GM15510 (cell line): Measurements from ENCODE around the gene CSNK1G1.
A peak's percentile ranks its signal among the peaks of the same experiment; 100 is the strongest.

ENCODE experiments used
- POLR2A ChIP-seq: IDR thresholded peaks from 3 replicates; pipeline ENCODE4 v1.6.1; 2011; ENCODE audit warnings: borderline replicate concordance; ENCODE audit not compliant: insufficient read length; ENCODE audit errors: extremely low read depth

Gene CSNK1G1

GRCh38 chr15:64355944-64356709 lies at the start of gene CSNK1G1:
TSS of gene CSNK1G1 (minus strand) at chr15:64356173. CDS start at chr15:64300499, 55,674 bp downstream.
- peak; percentile 43 for TF ChIP-seq POLR2A

DNA sequence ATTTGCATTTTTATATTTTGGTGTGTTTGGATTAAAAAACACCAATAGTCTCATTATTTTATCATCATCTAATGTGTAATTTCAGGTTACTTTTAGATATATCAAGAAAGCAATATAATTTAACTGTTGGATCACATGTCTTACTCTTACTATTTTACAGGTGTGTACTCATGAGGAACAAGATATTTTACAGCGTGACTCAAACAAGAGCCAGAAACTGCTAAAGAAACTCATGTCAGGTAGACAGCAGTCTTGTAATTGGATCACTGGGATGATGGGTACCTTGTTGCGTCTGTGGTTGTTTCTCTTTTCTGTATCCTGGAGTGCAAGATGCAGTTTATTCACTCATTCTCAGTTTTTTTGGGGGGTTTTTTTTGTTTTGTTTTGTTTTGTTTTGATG lies 44.6 kb upstream of the CSNK1G1 start:
- no peak for TF ChIP-seq POLR2A

- TF ChIP-seq POLR2A: no peak
Observed at GRCh38 chr15:64398575-64398974, 42.6 kb upstream of the CSNK1G1 start.

DNA sequence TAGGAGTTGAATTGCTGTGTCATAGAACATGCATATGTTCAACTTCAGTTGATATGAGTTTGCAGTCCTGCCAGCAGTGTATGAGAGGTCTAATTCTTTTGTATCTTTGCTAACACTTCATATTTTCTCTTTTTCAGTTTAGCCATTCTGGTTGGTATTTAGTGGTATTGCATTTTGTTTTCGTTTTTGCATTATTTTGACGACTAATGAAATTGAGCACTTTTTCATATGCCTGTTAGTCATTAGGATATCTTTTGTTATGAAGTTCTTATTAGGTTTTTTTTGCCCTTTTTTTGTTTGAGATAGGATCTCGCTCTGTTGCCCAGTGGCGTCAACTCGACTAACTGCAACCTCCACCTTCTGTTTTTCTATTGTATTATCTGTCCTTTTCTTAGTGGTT lies 40.8 kb upstream of the CSNK1G1 start:
- TF ChIP-seq POLR2A: no peak

DNA sequence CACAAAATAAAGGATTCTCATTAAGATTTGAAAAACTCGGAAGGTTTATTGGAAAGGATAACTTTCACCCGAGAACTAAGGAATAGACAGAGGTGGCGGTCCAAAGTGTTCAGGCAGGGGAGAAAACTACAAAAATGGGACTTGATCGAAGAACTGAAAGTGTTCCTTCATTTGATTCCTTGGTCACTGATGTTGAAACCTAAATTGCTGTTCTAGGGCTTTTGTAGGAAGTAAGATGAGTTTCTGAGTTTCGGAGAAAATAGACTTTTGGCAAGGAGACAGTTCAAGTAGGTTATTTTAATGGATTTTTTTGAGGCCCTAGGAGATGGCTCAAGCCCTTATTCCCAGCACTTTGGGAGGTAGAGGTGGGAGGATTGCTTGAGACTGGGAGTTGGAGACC lies 33.1 kb upstream of the CSNK1G1 start:
- no peak for TF ChIP-seq POLR2A

DNA sequence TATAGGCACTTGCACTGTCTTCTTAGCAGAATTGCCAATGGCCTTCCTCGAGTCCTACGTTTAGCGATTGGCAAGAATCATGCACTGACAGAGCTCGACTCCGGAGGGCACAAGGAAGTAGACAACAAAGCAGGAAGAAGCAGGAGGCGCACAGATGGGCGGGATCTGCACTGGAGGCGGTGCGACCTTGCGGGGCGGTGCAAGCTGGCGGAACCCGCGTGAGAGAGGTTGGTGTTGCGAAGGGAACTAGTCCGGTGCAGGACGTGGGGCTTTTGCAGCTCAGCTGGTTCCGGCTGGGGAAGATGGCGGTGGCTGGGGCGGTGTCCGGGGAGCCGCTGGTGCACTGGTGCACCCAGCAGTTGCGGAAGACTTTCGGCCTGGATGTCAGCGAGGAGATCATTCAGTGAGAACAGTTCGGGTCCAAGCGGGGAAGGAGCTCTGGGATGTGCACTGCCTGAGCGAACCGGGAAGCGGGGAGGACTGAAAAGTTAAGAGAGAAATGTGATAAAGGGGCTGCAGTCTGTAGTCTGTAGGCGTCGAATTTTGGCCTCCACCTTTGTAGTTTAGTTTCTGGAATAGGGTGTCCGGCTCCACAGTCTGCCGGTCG lies 31.7 kb upstream of the CSNK1G1 start, which contains the start of gene TRIP4:
TRIP4 (plus strand) TSS at position 275 of the 607 bp plus-strand sequence; CDS start at position 303, 28 bp downstream.
- peak; percentile 85 for TF ChIP-seq POLR2A

- TF ChIP-seq POLR2A: no peak
Observed at GRCh38 chr15:64386291-64386690, 30.3 kb upstream of the CSNK1G1 start.

GRCh38 chr15:64383760-64384159 lies 27.8 kb upstream of the CSNK1G1 start:
- no peak for TF ChIP-seq POLR2A

DNA sequence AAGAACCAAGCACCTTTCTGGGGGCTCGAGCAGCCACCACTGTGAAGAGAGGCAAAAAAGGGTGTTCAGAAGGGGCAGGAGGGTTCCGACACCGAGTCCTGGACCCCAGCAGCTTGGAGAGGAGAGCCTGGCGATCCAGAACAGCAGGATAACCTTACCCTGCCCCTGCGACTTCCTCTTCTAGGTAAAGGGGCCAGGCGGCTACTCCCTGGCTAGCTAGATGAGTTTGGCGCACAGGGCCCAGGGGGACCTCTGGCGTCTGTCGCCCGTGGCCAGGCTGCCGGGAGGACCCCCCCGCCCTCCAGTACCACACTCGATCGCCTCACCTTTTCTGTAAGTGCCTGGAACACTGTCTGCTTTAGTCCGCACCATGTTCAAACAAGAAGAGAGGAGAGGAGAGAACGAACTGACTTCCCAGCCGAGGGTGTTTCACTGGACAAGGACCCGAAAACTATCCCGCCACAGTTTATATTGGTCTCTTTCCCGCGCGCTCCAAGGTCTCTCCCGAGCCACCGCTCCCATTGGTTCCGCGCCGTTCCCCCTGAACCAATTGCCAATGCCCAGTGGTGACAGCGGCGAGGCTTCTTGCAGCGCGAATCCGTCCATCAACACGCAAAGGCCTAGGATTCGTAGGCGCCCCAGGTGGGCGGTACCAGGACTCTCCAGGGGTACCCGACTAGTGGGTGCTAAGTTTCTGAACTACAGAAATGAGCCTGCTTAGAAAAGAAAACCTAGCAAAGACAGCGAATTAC lies 25.2 kb upstream of the CSNK1G1 start, which contains the start of gene PCLAF:
PCLAF (minus strand) TSS at position 442 of the 752 bp plus-strand sequence; CDS start at position 372, 70 bp downstream.
- TF ChIP-seq POLR2A: peak; percentile 66

DNA sequence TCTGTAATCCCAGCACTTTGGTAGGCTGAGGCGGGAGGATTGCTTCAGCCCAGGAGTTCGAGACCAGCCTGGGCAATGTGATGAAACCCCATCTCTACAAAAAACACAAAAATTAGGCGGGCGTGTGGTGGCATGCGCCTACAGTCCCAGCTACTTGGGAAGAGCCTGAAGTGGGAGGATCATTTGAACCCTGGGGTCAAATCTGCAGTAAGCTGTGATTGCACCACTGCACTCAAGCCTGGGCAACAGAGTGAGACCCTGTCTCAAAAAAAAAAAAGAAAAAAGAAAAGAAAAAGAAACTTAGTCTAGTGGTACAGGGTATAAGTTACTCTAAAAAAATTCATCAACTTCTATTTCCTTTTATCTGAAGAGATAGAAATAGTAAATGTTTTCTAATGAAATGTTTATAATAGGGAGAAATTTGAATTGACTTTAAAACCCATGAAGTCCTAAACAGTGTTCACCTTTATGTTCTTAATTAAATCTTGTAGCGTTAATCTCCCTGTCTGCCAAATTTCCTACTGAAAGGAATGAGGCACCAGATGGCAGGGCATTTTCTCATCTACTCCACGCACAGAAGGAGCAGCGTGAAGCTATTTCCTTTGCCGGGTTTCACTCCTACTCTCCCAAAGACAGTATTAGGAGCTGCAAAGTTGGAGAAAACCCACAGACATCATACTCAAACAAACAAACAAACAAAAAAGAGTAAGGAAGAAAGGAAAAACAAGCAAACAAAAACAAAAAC lies 23.4 kb upstream of the CSNK1G1 start:
- TF ChIP-seq POLR2A: no peak

GRCh38 chr15:64373360-64373759 lies 17.4 kb upstream of the CSNK1G1 start:
- TF ChIP-seq POLR2A: no peak

- TF ChIP-seq POLR2A: no peak
Observed at GRCh38 chr15:64369078-64369607, 13.2 kb upstream of the CSNK1G1 start.

DNA sequence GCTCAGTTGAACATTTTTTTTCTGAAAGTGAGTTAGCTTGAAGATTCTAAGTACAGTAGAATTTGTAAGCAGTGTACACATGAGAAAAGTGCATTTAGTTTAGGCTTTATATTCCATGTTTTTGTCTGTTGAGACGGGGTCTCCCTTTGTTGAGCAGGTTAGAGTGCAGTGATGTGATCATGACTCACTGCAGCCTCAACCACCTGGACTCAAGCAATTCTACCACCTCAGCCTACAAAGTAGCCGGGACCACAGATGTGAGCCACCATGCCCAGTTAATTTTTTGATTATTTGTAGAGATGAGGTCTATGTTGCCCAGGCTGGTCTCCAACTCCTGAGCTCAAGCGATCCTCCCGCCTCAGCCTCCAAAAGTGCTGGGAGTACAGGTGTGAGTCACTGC lies 5.3 kb upstream of the CSNK1G1 start:
- TF ChIP-seq POLR2A: no peak

DNA sequence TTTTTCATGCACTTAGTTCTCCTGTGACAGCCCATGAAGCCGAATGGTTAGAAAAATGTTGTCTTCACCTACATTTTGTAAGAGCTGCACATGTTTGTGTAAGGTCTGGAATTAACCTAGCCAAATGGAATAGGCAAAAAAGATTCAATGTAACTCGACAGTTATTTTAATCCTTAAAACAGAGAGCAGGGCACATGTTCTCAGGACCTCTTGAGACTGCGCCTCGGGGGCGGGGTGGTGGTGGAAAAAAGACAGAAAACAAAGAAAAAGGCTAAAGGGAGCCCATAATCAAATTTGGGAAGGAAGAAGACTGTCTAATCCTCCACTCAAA lies 702 bp upstream of the CSNK1G1 start:
- TF ChIP-seq POLR2A: no peak
